Breast epithelium (tissue), 4 donors: Measurements from ENCODE around the gene CETN2. TPM values are rescaled to one million over a fixed set of nuclear protein-coding genes. Genes with fewer than 3 reads are reported as not detected.
A peak's percentile ranks its signal among the peaks of the same experiment; 100 is the strongest.

Source experiments
- DNase-seq, 2 donors: peaks; one replicate each; pipeline ENCODE4 v3.0.0-alpha.2; 2019; ENCODE audit warnings: low spot score in 2 of 2
- H3K27ac ChIP-seq, 2 donors: fragments of 200-600 bp; sonication (generic) in 1 of 2; one replicate each; pipeline ENCODE4 v1.5.1; 2016 to 2019; ENCODE audit warnings: mild to moderate bottlenecking in 1 of 2
- H3K27me3 ChIP-seq, 2 donors: fragments of 200-600 bp; sonication (generic) in 1 of 2; one replicate each; pipeline versions ENCODE4 v1.5.1 to v1.6.0; 2017 to 2019; ENCODE audit warnings: control low read depth in 1 of 2, mild to moderate bottlenecking in 1 of 2
- H3K36me3 ChIP-seq: fragments of 200-600 bp; one replicate; pipeline ENCODE4 v1.5.1; 2019
- H3K4me1 ChIP-seq, 2 donors: fragments of 200-600 bp; sonication (generic); one replicate each; pipeline ENCODE4 v1.5.1; 2016 to 2019; ENCODE audit warnings: control low read depth in 1 of 2
- H3K4me3 ChIP-seq, 3 donors: fragments of 200-600 bp; sonication (generic); 1 replicate in 2 of 3; 2 replicates in 1 of 3; pipeline ENCODE4 v1.5.1; 2016 to 2019; ENCODE audit warnings: mild to moderate bottlenecking in 3 of 3, moderate library complexity in 2 of 3
- H3K9me3 ChIP-seq, 2 donors: fragments of 200-600 bp; sonication (generic) in 1 of 2; one replicate each; pipeline ENCODE4 v1.5.1; 2016 to 2019; ENCODE audit warnings: control low read depth in 1 of 2
- CTCF ChIP-seq, 3 donors: fragments of 450-650 bp; IDR thresholded peaks; one replicate each; pipeline ENCODE4 v1.5.1; 2016 to 2017; ENCODE audit warnings: antibody characterized with exemption in 3 of 3, mild to moderate bottlenecking in 3 of 3, moderate library complexity in 3 of 3
- POLR2A ChIP-seq: fragments of 450-650 bp; IDR thresholded peaks from one replicate; pipeline ENCODE4 v1.6.1; 2016; ENCODE audit warnings: antibody characterized with exemption, mild to moderate bottlenecking, moderate library complexity
- POLR2AphosphoS5 ChIP-seq, 3 donors: sonication (generic); formaldehyde crosslinking; IDR thresholded peaks; one replicate each; pipeline ENCODE4 v1.6.1; 2017; ENCODE audit warnings: antibody characterized with exemption in 3 of 3
- intact Hi-C: fragments of 100-400 bp; cut with DNase I; formaldehyde crosslinking; loops from one replicate; pipeline ENCODE4 v1.15.1; 2023; ENCODE audit warnings: low total_unique reads
- total RNA-seq, 3 donors: library from RNA; depleted of rRNA; stranded (reverse); fragments of >200 nt; gene quantifications; one replicate each; pipeline ENCODE4 v1.1.0, GENCODE V29; 2016

The CETN2 gene
- total RNA-seq, 3 donors from 2014 or later, result 23.2 to 36.1 (median 26.9) TPM

- no peak overlapping the region for H3K4me3 ChIP-seq
- no peak for DNase-seq
- no peaks in the 10 kb centered on the region for H3K4me1 ChIP-seq
- peaks cover 0 to 48% of the 10 kb centered on the region in 2 donors for H3K27me3 ChIP-seq
- no peak overlapping the region for H3K27ac ChIP-seq
- H3K36me3 ChIP-seq, result no peaks in the 10 kb centered on the region
- no peaks in the 10 kb centered on the region for H3K9me3 ChIP-seq
- intact Hi-C loops, result no loop called here
- TF ChIP-seq POLR2AphosphoS5 (IDR thresholded peaks at IDR 0.05), result no peak
- TF ChIP-seq POLR2A, result no peak
- TF ChIP-seq CTCF (IDR thresholded peaks at IDR 0.05), result no peak
Observed at GRCh38 chrX:152871260-152871659, 40.7 kb upstream of the CETN2 start.

DNA sequence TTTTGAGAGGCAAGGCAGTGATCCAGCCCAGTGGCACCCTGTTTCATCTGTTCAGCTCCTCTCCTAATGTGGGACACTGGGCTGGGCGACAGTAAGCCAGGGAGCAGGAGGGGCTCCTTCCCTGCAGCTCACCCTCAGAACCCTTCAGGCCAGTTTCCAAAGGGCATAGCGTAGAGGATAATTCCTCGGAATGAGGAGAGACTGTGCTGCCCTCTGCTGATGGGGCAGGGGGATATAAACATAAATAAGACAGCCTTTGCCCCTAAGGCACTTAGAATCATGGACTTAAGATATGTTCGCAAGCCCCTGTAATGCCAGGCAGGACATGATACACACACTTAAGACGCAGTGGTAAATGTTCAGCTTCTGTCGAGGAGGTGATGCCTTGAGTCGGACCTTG is 39.4 kb upstream of the CETN2 start:
- H3K36me3 ChIP-seq, result no peaks in the 10 kb centered on the region
- intact Hi-C loops, result no loop called here

GRCh38 chrX:152866386-152866785 is 35.8 kb upstream of the CETN2 start:
- Histone ChIP-seq H3K4me3 (no peak overlapping the region), H3K27me3 (peaks cover 0 to 29% of the 10 kb centered on the region in 2 donors), H3K27ac (peak overlapping the region in 1 of 2 donors; percentile 48), H3K4me1 (no peaks in the 10 kb centered on the region), H3K36me3 (no peaks in the 10 kb centered on the region), H3K9me3 (no peaks in the 10 kb centered on the region)
- TF ChIP-seq POLR2A (no peak), CTCF (IDR thresholded peaks at IDR 0.05) (no peak), POLR2AphosphoS5 (IDR thresholded peaks at IDR 0.05) (no peak)
- intact Hi-C loops, result no loop called here
- no peak for DNase-seq

More for the DNA sequence above, 39.4 kb upstream of the CETN2 start:
- Histone ChIP-seq H3K4me1 (no peaks in the 10 kb centered on the region), H3K9me3 (no peaks in the 10 kb centered on the region), H3K4me3 (no peak overlapping the region), H3K27me3 (peaks cover 0 to 37% of the 10 kb centered on the region in 2 donors), H3K27ac (no peak overlapping the region)
- TF ChIP-seq CTCF (IDR thresholded peaks at IDR 0.05) (no peak), POLR2AphosphoS5 (IDR thresholded peaks at IDR 0.05) (no peak), POLR2A (no peak)
- DNase-seq, result no peak

- H3K36me3 ChIP-seq, result no peaks in the 10 kb centered on the region
- TF ChIP-seq POLR2AphosphoS5 (IDR thresholded peaks at IDR 0.05) (no peak), POLR2A (no peak), CTCF (IDR thresholded peaks at IDR 0.05) (no peak)
- H3K4me1 ChIP-seq, result no peaks in the 10 kb centered on the region
- no peak overlapping the region for H3K4me3 ChIP-seq
- H3K9me3 ChIP-seq, result no peaks in the 10 kb centered on the region
- intact Hi-C loops, result no loop called here
- H3K27ac ChIP-seq, result peak overlapping the region; percentile 42 to 43
- DNase-seq, result peak in 1 of 2 donors; percentile 69
- peaks cover 0 to 21% of the 10 kb centered on the region in 2 donors for H3K27me3 ChIP-seq
Observed at GRCh38 chrX:152865232-152865920, 34.8 kb upstream of the CETN2 start.

DNA sequence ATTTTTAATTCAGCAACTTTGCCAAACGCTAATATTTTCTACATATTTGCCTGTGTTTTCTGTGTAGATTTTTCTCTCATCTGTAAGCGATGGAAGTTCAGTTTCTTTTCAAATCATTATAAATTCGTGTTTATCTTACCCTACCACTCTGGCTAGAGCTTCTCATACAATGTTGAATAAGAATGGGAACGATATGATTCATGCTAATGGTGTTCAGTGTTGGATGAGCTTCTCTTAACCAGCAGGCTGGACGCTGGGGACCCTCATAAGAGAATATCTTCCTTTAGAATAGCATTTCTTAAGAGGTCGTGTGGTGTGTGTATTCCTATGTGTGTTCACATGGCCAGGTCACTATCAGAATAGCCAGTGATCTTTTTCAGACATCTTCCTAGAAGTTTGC is 31.3 kb upstream of the CETN2 start:
- H3K4me3 ChIP-seq, result no peak overlapping the region
- intact Hi-C loops, result no loop called here
- no peaks in the 10 kb centered on the region for H3K4me1 ChIP-seq
- H3K27me3 ChIP-seq, result peaks cover 0 to 12% of the 10 kb centered on the region in 2 donors
- TF ChIP-seq CTCF (IDR thresholded peaks at IDR 0.05), result no peak
- TF ChIP-seq POLR2AphosphoS5 (IDR thresholded peaks at IDR 0.05), result no peak
- TF ChIP-seq POLR2A, result no peak
- no peaks in the 10 kb centered on the region for H3K9me3 ChIP-seq
- no peak overlapping the region for H3K27ac ChIP-seq
- DNase-seq, result no peak
- H3K36me3 ChIP-seq, result no peaks in the 10 kb centered on the region
